Ascending aorta (tissue), 2 donors: ENCODE measurements around the gene WTAP. TPM values are rescaled to one million over a fixed set of nuclear protein-coding genes. Genes with fewer than 3 reads are reported as not detected.
"Not testable (repeated sequence)": the region's sequence is repeated elsewhere in the genome, so short reads cannot be mapped to it uniquely, and the experiment has no call there.

Experiments used
- DNase-seq, 2 donors: peaks; one replicate each; pipeline ENCODE4 v3.0.0-alpha.2; 2019; ENCODE audit warnings: low spot score in 2 of 2
- H3K27ac ChIP-seq, 2 donors: fragments of 200-600 bp; sonication (generic); one replicate each; pipeline ENCODE4 v1.5.1; 2016 to 2017; ENCODE audit warnings: mild to moderate bottlenecking in 1 of 2
- H3K27me3 ChIP-seq: fragments of 200-600 bp; sonication (generic); one replicate; pipeline ENCODE4 v1.5.1; 2017
- H3K36me3 ChIP-seq, 2 donors: fragments of 200-600 bp; sonication (generic); one replicate each; pipeline ENCODE4 v1.5.1; 2016
- H3K4me1 ChIP-seq, 2 donors: fragments of 200-600 bp; sonication (generic); one replicate each; pipeline ENCODE4 v1.5.1; 2016 to 2017; ENCODE audit warnings: mild to moderate bottlenecking in 1 of 2
- H3K4me3 ChIP-seq, 2 donors: fragments of 200-600 bp; sonication (generic); one replicate each; pipeline ENCODE4 v1.5.1; 2016 to 2017; ENCODE audit warnings: mild to moderate bottlenecking in 1 of 2
- H3K9me3 ChIP-seq, 2 donors: fragments of 200-600 bp; sonication (generic); one replicate each; pipeline ENCODE4 v1.5.1; 2016
- intact Hi-C: fragments of 100-400 bp; cut with DNase I; formaldehyde crosslinking; loops from one replicate; pipeline ENCODE4 v1.15.1; 2023
- total RNA-seq: library from RNA; depleted of rRNA; stranded (reverse); fragments of >200 nt; gene quantifications from one replicate; pipeline ENCODE4 v1.1.0, GENCODE V29; 2016
- TF ChIP-seq, protein P1 (sequence below), 3 experiments: fragments of 200-600 bp in 2 of 3; fragments of 450-650 bp in 1 of 3; sonication (generic) in 2 of 3; IDR thresholded peaks; one replicate each; pipeline ENCODE4 v1.5.1; 2016 to 2019; ENCODE audit warnings: antibody characterized with exemption in 3 of 3, mild to moderate bottlenecking in 1 of 3, moderate library complexity in 1 of 3

Gene WTAP
- total RNA-seq, 1 donor from 2014 or later, result 44.6 TPM

- TF ChIP-seq, protein P1, sequence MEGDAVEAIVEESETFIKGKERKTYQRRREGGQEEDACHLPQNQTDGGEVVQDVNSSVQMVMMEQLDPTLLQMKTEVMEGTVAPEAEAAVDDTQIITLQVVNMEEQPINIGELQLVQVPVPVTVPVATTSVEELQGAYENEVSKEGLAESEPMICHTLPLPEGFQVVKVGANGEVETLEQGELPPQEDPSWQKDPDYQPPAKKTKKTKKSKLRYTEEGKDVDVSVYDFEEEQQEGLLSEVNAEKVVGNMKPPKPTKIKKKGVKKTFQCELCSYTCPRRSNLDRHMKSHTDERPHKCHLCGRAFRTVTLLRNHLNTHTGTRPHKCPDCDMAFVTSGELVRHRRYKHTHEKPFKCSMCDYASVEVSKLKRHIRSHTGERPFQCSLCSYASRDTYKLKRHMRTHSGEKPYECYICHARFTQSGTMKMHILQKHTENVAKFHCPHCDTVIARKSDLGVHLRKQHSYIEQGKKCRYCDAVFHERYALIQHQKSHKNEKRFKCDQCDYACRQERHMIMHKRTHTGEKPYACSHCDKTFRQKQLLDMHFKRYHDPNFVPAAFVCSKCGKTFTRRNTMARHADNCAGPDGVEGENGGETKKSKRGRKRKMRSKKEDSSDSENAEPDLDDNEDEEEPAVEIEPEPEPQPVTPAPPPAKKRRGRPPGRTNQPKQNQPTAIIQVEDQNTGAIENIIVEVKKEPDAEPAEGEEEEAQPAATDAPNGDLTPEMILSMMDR (IDR thresholded peaks at IDR 0.05), result no peak
- intact Hi-C loops, result no loop called here
- no peak overlapping the region for H3K4me3 ChIP-seq
- no peak overlapping the region for H3K27ac ChIP-seq
- no peaks in the 10 kb centered on the region for H3K27me3 ChIP-seq
- H3K9me3 ChIP-seq, result no peaks in the 10 kb centered on the region
- peaks cover 19 to 23% of the 10 kb centered on the region in 2 donors for H3K36me3 ChIP-seq
- no peak for DNase-seq
- H3K4me1 ChIP-seq, result peaks cover 0 to 17% of the 10 kb centered on the region in 2 donors
Observed at GRCh38 chr6:159736908-159737307, 9.6 kb downstream of the WTAP start.

DNA sequence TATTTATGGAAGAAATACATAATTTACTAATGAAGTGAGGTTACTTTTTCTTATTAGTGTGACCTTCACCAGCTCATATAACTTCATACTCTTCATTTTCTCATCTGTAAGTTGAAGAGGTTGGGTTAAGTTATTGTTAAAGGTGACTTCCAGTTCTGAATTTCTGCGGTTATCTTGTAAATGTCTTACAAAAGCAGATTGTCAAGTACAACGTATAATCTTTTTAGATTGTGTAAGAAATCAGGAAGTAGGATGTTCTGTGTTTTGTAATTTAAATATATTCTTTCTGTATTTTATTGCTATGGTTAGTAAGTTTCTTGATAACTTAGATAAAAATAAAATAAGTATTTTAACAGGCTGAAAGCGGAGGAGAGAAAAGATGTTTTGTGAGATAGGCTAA lies 12.0 kb downstream of the WTAP start:
- DNase-seq, result no peak
- H3K36me3 ChIP-seq, result peaks cover 42 to 48% of the 10 kb centered on the region in 2 donors
- H3K4me1 ChIP-seq, result peaks cover 0 to 13% of the 10 kb centered on the region in 2 donors
- H3K4me3 ChIP-seq, result no peak overlapping the region
- H3K27me3 ChIP-seq, result no peaks in the 10 kb centered on the region
- no peaks in the 10 kb centered on the region for H3K9me3 ChIP-seq
- TF ChIP-seq, protein P1 (IDR thresholded peaks at IDR 0.05), result no peak
- H3K27ac ChIP-seq, result no peak overlapping the region
- intact Hi-C loops, result no loop called here

DNA sequence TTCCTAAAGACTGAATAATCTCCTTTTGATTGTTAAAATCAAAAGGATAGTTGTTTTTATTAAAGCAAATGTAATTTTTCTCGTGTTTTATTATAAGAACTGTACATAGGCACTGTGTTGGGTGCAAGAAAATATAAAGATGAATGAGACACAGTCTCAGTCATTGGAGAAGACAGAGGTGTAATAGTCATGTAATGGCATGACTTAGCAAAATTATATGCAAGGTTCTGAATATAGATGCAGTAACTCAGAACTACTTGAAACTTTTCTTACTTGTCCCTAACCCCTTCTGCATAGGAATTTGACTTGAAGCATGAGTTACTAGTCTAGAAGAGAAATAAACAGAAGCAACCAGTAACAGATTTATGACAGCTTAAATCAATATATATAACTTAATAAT lies 14.9 kb downstream of the WTAP start:
- Histone ChIP-seq H3K4me1 (peaks cover 0 to 3% of the 10 kb centered on the region in 2 donors), H3K27me3 (no peaks in the 10 kb centered on the region), H3K27ac (no peak overlapping the region), H3K36me3 (peaks cover 65 to 76% of the 10 kb centered on the region in 2 donors), H3K9me3 (no peaks in the 10 kb centered on the region), H3K4me3 (no peak overlapping the region)
- intact Hi-C loops, result no loop called here
- TF ChIP-seq, protein P1 (IDR thresholded peaks at IDR 0.05), result no peak
- no peak for DNase-seq

- H3K36me3 ChIP-seq, result peaks cover 86 to 93% of the 10 kb centered on the region in 2 donors
- H3K27me3 ChIP-seq, result no peaks in the 10 kb centered on the region
- intact Hi-C loops, result no loop called here
Observed at GRCh38 chr6:159745081-159745480, 17.8 kb downstream of the WTAP start.

DNA sequence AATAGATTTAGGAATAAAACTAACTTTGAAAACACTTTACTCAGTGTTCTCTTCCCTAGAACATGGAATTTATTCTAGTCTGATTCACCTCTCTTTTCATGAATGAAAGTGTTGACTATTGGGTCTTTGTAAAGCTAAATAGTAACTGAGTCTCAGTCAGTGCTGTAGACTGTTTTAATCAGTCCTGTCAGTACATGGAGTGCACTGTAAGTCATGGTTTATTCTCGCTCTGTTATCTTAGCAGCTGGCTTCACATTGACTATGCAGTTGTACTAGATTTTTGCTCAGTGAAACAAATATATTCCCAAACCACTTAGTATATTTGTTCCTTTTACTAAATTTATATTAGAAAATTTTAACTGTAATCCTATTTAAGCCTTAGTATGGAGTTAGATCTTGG lies 19.5 kb downstream of the WTAP start:
- no peak overlapping the region for H3K4me3 ChIP-seq
- DNase-seq, result no peak
- H3K36me3 ChIP-seq, result peaks cover 74 to 97% of the 10 kb centered on the region in 2 donors
- no peaks in the 10 kb centered on the region for H3K4me1 ChIP-seq
- TF ChIP-seq, protein P1 (IDR thresholded peaks at IDR 0.05), result no peak
- no peaks in the 10 kb centered on the region for H3K9me3 ChIP-seq
- no peaks in the 10 kb centered on the region for H3K27me3 ChIP-seq
- no peak overlapping the region for H3K27ac ChIP-seq
- intact Hi-C loops, result no loop called here

More at GRCh38 chr6:159745081-159745480, 17.8 kb downstream of the WTAP start:
- DNase-seq, result no peak
- TF ChIP-seq, protein P1 (IDR thresholded peaks at IDR 0.05), result no peak
- H3K27ac ChIP-seq, result no peak overlapping the region
- no peaks in the 10 kb centered on the region for H3K9me3 ChIP-seq
- no peak overlapping the region for H3K4me3 ChIP-seq
- H3K4me1 ChIP-seq, result no peaks in the 10 kb centered on the region

DNA sequence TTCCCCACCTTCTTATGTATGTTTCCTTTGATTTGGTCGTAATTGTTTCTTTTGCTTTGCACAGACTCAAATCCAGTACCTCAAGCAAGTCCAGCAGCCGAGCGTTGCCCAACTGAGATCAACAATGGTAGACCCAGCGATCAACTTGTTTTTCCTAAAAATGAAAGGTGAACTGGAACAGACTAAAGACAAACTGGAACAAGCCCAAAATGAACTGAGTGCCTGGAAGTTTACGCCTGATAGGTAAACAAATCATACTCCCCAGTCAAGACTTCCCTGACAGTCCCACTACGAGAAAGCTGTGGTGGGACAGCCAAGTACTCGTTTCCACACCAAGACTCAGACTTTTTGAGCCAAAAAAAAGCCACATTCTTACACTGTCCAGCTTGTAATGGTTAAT lies 20.8 kb downstream of the WTAP start:
- intact Hi-C loops, result not testable (repeated sequence)
- H3K36me3 ChIP-seq, result peaks cover 74 to 95% of the 10 kb centered on the region in 2 donors

More for the DNA sequence above, 20.8 kb downstream of the WTAP start:
- H3K9me3 ChIP-seq, H3K27ac ChIP-seq, DNase-seq, H3K4me1 ChIP-seq, H3K27me3 ChIP-seq, H3K4me3 ChIP-seq: not testable (repeated sequence)
